Progenitor cell of endocrine pancreas (in vitro differentiated cells): ENCODE results near the gene LSAMP. TPM values are rescaled to one million over a fixed set of nuclear protein-coding genes. Genes with fewer than 3 reads are reported as not detected.

Experiments used
- DNase-seq: peaks from one replicate; pipeline ENCODE4 v3.0.0; 2021; ENCODE audit warnings: low spot score; ENCODE audit not compliant: unreplicated experiment
- H3K27ac Mint-ChIP-seq: 2 replicates; pipeline ENCODE4 v1.8.0; 2021; ENCODE audit warnings: mild to moderate bottlenecking, moderate library complexity, mixed read lengths
- H3K27me3 Mint-ChIP-seq: 2 replicates; pipeline ENCODE4 v1.8.0; 2021; ENCODE audit warnings: mixed read lengths
- H3K36me3 Mint-ChIP-seq: 2 replicates; pipeline ENCODE4 v1.8.0; 2022; ENCODE audit warnings: mixed read lengths; ENCODE audit not compliant: insufficient read depth
- H3K4me1 Mint-ChIP-seq: 2 replicates; pipeline ENCODE4 v1.8.0; 2021; ENCODE audit warnings: low read depth, mixed read lengths
- H3K4me3 Mint-ChIP-seq: 2 replicates; pipeline ENCODE4 v1.8.0; 2021; ENCODE audit warnings: low read depth, mild to moderate bottlenecking, moderate library complexity, mixed read lengths
- H3K9me3 Mint-ChIP-seq: 2 replicates; pipeline ENCODE4 v1.8.0; 2021; ENCODE audit warnings: low read depth, mixed read lengths
- total RNA-seq: library from RNA; stranded (reverse); gene quantifications from 2 replicates; pipeline ENCODE4 v1.2.1, GENCODE V29; 2021
- TF ChIP-seq, protein P1 (sequence below): fragments of 200-600 bp; sonication (generic); IDR thresholded peaks from one replicate; pipeline ENCODE4 v1.5.0; 2021; ENCODE audit warnings: antibody characterized with exemption, mild to moderate bottlenecking; ENCODE audit not compliant: unreplicated experiment

Gene LSAMP
- total RNA-seq, 1 donor from 2014 or later: 20.7 TPM

DNA sequence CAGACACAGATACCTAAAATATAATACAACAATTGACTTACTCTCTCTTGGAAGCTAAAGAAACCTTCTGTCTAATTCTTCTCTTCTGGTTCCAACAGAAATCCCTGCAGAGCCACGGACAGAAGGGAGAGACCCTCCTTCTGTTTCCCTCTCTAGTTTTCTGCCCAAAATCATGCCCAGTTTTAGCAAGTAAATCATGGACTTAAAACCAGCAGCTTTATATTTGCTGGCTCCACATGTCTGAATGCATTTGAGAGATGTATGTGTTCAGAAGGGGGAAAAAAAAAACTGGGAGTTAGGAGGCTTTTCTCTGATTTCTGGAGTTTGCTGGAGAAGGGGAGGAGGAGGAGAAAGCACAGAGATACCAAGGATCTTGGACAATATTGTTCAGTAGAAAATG is 147.1 kb downstream of the LSAMP start:
- peaks cover 5% of the 10 kb centered on the region for H3K4me1 Mint-ChIP-seq
- DNase-seq: no peak
- H3K27me3 Mint-ChIP-seq: no peaks in the 10 kb centered on the region
- H3K9me3 Mint-ChIP-seq: no peaks in the 10 kb centered on the region
- no peak overlapping the region for H3K4me3 Mint-ChIP-seq
- H3K36me3 Mint-ChIP-seq: no peaks in the 10 kb centered on the region
- TF ChIP-seq, protein P1, sequence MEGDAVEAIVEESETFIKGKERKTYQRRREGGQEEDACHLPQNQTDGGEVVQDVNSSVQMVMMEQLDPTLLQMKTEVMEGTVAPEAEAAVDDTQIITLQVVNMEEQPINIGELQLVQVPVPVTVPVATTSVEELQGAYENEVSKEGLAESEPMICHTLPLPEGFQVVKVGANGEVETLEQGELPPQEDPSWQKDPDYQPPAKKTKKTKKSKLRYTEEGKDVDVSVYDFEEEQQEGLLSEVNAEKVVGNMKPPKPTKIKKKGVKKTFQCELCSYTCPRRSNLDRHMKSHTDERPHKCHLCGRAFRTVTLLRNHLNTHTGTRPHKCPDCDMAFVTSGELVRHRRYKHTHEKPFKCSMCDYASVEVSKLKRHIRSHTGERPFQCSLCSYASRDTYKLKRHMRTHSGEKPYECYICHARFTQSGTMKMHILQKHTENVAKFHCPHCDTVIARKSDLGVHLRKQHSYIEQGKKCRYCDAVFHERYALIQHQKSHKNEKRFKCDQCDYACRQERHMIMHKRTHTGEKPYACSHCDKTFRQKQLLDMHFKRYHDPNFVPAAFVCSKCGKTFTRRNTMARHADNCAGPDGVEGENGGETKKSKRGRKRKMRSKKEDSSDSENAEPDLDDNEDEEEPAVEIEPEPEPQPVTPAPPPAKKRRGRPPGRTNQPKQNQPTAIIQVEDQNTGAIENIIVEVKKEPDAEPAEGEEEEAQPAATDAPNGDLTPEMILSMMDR: no peak
- no peak overlapping the region for H3K27ac Mint-ChIP-seq

DNA sequence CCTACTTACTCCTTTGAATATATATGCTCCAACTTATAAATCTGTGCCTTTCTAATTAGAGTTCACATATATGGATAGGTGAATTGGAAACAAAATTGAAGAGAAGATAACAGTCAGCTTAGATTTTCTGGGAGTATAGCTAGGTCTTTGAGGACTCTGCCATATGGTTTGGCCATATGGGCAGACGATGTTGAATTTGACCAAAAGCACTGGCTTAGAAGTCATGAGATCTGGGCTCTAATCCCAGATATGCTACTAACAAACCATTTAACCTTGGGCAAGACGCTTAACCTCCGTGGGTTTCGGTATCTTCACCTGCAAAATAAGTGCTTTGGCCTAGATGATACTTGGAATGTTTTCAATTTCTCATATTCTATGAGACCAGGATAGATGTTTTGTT is 154.1 kb downstream of the LSAMP start:
- no peak for DNase-seq
- H3K36me3 Mint-ChIP-seq: no peaks in the 10 kb centered on the region
- no peaks in the 10 kb centered on the region for H3K9me3 Mint-ChIP-seq
- H3K27me3 Mint-ChIP-seq: no peaks in the 10 kb centered on the region
- no peak overlapping the region for H3K4me3 Mint-ChIP-seq
- H3K27ac Mint-ChIP-seq: no peak overlapping the region
- TF ChIP-seq, protein P1: no peak
- H3K4me1 Mint-ChIP-seq: peaks cover 4% of the 10 kb centered on the region

DNA sequence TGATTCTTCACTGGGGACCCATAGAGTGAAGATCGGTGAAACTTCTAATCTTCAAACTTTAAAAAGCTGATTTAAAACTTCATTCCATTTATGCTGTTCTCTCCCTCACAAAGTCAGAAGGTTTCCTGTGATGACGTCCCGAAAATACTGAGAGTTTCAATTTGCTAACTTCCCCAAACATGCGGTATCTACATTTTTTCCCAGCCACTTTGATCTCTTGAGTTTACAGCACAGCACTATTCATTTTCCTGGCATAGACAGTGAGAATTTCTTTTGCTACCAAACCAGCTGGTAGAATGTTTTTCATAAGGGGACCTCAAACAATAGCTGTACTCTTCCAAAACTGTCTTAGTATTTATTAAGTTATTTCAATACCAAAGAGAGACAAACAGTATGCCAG is 156.8 kb downstream of the LSAMP start:
- Mint-ChIP-seq H3K4me3 (no peak overlapping the region), H3K9me3 (no peaks in the 10 kb centered on the region), H3K36me3 (no peaks in the 10 kb centered on the region), H3K27me3 (no peaks in the 10 kb centered on the region), H3K4me1 (peaks cover 4% of the 10 kb centered on the region), H3K27ac (no peak overlapping the region)
- no peak for DNase-seq
- TF ChIP-seq, protein P1: no peak

DNA sequence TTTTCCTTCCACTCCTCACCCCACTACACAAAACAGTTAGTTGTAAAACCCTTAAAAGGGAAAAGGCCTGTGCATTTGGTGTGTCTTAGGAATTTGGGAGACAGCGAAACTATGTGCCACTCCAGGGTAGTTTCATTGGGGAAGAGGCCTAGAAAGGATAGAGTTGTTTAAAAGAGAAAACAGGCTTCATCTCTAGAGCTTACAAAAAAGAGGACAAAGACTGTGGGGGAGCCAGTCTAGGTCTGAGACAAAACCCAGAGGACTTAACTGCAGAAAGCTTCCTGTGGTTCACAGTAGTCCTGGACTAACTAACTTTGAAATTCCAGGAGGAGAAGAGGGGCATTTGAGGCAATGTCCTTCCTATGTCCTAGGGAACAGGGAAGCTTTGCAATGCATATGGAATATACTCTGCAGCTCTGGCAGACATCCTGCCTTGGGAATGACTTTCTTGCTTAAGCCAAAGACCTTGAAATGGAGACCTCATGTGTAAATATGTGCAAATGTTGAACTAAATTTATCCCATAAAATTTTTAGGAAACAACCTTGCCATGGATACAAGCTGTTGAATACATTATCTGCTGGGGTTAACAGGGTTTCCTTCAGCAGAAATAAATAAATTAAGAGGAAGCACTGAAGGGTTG is 159.4 kb downstream of the LSAMP start:
- Mint-ChIP-seq H3K27me3 (peaks cover under 1% of the 10 kb centered on the region), H3K9me3 (no peaks in the 10 kb centered on the region), H3K4me1 (peaks cover 4% of the 10 kb centered on the region), H3K4me3 (no peak overlapping the region), H3K36me3 (no peaks in the 10 kb centered on the region), H3K27ac (no peak overlapping the region)
- TF ChIP-seq, protein P1: no peak
- DNase-seq: no peak

DNA sequence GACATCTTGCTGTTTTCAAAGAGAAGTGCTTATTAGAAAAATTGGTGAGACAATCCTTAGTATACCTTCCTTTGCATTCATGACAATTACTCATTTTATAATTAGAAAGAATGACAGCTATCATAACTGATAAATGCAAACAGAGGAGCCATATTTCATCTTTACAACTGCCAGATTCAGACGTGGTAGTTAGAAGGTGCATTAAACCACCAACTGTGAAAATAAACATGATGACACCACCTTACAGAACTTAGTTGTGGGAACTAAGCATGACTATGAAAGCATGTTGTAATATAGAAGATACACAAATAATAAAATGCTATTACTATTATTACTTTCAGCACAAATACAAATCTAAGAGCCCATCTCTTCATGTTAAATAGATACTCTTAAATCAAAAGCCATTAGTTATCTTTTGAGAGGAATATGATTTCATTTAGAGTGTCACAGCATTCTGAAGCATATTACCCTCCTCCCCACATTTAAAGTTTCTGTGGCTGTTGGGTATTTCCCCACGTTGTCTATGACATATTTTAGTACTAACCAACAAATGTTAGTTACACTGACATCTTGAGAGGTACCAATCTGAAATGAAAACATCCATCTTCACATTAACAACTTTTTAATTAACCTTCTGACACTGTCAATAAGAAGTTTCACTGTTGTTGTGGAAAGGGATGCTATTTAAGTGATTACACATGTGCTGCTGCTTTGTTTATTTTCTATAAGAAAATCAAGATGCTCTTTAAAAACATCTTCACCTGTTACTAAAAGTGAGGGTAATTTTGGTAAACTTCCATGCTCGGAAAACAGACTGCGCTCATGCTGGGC is 163.8 kb downstream of the LSAMP start:
- peaks cover 4% of the 10 kb centered on the region for H3K27me3 Mint-ChIP-seq
- H3K4me1 Mint-ChIP-seq: peaks cover 5% of the 10 kb centered on the region
- no peak for DNase-seq
- no peaks in the 10 kb centered on the region for H3K36me3 Mint-ChIP-seq
- H3K27ac Mint-ChIP-seq: no peak overlapping the region
- H3K4me3 Mint-ChIP-seq: no peak overlapping the region
- TF ChIP-seq, protein P1: no peak
- no peaks in the 10 kb centered on the region for H3K9me3 Mint-ChIP-seq
